ENCODE data around the gene SEPHS1.
A peak's percentile ranks its signal among the peaks of the same experiment; 100 is the strongest.
"Not testable (repeated sequence)": the region's sequence is repeated elsewhere in the genome, so short reads cannot be mapped to it uniquely, and the experiment has no call there.

Gene SEPHS1

GRCh38 chr10:13360587-13360986, 12.5 kb upstream of the SEPHS1 start:
- DNase-seq (ENCODE audit: low spot score) = no peak

DNA sequence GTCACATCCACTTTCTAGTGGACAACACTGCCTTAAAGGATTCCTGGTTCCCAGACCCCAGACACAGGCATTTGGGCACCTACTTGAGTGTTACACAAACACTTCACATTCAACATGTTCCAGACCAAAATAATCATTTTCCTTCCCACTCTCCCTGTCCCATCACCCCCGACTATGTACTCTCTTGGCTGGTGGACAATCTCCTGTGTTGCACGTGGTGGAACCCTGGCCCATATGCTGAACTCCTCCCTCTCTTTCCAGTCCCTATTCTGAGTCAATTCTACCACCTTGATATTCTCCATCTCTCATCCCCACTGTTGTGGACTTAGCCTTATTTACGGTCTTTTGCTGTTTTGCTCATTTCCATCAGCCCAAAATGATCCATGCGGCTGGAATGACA, 8.3 kb upstream of the SEPHS1 start:
- DNase-seq (ENCODE audit: low spot score) = no peak

DNA sequence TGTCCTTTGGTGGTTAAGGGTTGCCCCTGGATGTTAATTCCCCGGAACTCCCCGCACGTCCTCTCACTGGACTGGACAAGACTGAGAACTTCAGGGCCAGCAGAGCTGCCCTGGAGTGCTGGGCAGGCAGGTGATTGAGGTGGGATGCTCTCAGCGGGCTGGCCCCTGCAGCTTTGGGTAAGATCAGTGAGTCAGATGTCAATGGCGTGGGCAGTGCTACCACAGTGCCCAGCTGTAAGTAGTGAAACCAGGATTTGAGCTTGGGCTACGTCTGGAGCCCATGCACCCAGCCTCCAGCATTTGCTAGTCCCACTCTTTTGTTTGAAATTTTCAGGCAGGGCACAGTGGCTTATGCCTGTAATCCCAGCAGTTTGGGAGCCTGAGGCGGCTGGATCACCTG, 6.7 kb upstream of the SEPHS1 start:
- DNase-seq (ENCODE audit: low spot score) = no peak

DNA sequence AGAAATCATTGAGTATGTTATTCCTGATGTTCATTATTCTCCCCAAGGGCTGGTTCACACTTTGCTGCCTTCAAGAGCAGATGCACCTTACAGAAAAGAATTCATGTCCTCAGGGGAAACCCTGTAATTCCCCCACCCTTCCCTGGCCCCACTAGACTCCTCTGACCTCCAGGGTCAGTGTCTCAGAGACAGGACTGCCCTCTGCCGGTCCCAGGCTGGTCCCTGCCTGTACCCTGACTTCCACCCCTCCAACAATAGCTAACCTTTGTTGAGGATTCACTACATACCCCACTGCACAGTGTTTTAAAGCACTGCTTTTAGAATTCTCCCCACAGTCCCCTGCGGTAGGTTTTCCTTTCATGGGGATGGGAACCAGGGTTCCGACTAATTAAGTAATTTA, 4.4 kb upstream of the SEPHS1 start:
- DNase-seq (ENCODE audit: low spot score) = no peak

DNA sequence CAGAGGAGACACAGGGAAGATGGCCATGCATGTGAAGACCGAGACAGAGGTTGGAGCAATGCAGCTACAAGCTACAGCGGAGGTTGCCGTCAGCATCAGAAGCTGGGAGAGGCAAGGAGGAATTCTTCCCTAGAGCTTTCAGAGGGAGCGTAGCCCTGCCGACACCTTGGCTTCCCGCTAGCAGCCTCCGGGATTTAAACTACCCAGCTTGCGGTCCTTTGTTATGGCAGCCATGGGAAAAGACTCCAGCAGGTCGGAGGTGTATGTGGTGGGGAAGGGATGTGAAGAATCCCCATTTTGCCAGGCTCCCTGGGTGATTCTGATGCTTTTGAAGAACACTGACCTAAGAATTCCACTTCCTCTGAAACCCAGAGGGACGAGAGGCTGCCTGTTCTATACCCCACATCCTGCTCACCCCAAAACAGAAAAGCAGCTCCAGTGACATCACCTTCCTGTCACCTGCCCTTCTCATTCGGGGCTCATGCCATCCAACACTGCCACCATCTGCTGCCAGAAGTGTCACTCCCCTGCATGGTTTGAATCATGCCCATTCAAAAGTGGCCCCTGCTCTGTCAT, 3.3 kb upstream of the SEPHS1 start:
- DNase-seq (ENCODE audit: low spot score) = no peak

- peak; percentile 11 for DNase-seq (ENCODE audit: low spot score)
Observed at GRCh38 chr10:13349463-13350274, 1.6 kb upstream of the SEPHS1 start.

- DNase-seq (ENCODE audit: low spot score) = peak; percentile 81
Observed at GRCh38 chr10:13347500-13348156, 465 bp downstream of the SEPHS1 start.

- peak; percentile 47 for DNase-seq (ENCODE audit: low spot score)
Observed at GRCh38 chr10:13347043-13347499, 1.0 kb downstream of the SEPHS1 start.

DNA sequence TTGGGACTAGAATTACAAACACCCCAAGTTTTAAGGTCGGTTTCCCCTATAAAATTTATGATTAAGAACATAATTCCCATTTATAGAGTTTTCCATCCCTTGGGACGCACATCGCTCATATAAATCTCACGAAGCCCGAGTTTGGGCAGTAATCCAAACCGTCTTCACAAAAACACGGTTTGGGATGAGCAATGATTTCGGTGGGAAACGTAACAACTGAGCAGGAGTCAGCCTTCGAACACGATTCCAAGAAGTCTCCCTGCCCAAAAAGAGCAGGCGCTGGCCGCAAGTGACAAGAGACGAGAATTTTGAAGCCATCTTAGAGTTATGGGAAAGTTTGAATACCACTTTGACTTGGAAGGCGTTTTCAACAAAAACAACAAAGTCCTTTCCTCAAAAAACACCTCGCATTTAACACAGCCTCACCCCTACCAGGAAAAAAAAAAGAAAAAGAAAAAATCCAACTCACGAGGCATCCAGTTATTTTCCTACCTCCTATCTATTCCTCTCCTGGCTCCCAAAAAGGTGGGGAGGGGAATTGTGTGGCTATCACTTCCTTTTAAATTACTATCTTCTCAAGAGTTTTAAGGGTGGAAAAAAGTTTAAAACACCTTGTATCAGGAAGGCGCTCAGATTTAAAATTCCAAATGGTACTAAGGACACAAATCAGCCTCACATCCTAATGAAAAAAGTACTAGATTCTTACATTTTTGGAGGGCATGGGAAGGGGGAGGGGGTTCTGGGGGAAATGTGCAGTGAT, 1.6 kb downstream of the SEPHS1 start:
- peak; percentile 28 for DNase-seq (ENCODE audit: low spot score)

DNA sequence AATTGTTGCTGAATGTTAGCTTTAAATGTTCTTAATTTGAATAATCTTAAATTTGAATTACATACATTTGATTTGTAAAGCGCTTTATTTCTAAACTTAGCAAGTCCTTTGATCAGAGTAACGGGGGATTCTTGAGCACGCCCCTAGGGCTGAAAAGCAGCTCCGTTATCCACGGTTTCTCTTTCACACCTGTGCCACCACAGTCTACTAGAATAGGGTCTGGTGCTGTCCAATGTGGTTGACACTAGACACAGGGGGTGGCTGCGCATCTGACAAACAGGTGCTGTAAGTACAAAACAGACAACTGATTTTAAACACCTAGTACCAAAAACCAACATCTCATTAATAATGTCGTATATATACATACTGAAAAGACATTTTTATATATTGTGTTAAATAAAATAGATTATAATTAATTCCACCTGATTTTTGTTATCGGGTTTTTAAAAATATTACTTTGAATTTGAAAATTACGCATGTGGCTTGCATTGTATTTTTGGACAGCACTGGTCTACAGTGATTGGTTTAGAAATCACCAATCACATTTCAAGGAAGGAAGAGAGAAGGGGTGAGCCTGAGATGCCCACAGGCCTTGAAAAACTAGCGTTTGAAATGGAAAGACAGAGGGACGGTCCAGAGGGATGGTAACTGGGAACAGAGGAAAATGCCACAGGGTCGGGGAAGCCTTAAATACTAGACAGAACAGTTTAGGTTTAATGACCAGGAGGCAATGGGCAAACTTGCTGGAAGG, 7.3 kb downstream of the SEPHS1 start:
- no peak for DNase-seq (ENCODE audit: low spot score)

- DNase-seq (ENCODE audit: low spot score) = no peak
Observed at GRCh38 chr10:13340068-13340467, 8.0 kb downstream of the SEPHS1 start.

- DNase-seq (ENCODE audit: low spot score) = no peak
Observed at GRCh38 chr10:13338390-13339110, 9.5 kb downstream of the SEPHS1 start.

- no peak for DNase-seq (ENCODE audit: low spot score)
Observed at GRCh38 chr10:13337827-13338196, 10.3 kb downstream of the SEPHS1 start.

- DNase-seq (ENCODE audit: low spot score) = no peak
Observed at GRCh38 chr10:13337128-13337826, 10.8 kb downstream of the SEPHS1 start.

DNA sequence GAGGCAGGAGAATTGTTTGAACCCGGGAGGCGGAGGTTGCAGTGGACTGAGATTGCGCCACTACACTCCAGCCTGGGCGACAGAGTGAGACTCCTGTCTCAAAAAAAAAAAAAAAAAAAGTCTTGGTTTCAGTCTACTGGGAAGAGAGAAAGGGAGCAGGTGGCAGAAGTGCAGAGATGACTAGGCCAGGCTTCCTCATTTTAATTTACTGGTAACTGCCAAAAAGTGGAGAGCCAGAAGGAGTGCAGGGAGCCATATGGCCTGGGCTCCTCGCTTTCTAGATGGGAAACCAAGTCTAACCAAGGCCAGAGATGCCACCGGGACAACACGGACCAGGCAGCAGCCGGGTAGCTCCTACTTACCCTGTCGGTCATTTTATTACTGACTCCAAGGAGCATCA, 12.2 kb downstream of the SEPHS1 start:
- DNase-seq (ENCODE audit: low spot score) = no peak

DNA sequence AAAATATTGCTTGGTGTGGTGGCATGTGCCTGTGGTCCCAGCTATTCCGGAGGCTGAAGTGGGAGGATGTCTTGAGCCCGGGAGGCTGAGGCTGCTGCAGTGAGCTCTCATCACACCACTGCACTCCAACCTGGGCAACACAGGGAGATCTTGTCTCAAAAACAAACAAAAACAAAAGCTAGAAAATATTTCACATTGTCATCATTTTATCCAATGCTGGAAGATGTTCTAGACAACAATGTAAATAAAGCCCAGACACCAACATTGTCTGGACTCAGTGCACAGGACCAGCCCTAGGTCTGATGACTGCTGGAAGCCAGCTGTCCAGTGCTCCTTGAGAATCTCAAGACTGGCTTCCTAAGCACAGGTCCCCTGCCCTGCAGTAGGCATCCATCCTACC, 13.5 kb downstream of the SEPHS1 start:
- DNase-seq (ENCODE audit: low spot score) = no peak

DNA sequence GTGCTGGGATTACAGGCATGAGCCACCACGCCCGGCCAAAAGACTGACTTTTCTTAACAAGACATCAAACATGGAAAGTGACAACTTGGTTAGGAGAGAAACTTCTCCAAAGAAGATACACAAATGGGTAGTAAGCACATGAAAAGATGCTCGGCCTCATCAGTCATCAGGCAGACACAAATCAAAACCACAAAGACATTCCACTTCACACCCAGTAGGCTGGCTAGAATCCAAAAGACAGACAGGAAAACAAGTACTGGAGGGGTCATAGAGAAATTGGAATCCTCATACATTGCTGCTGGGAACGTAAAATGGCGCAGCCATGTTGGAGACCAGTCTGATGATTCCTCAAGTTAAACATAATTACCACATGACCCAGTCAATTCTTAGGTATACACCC, 16.4 kb downstream of the SEPHS1 start:
- no peak for DNase-seq (ENCODE audit: low spot score)

GRCh38 chr10:13330980-13331379, 17.1 kb downstream of the SEPHS1 start:
- not testable (repeated sequence) for DNase-seq (ENCODE audit: low spot score)

GRCh38 chr10:13329565-13329964, 18.5 kb downstream of the SEPHS1 start:
- no peak for DNase-seq (ENCODE audit: low spot score)

DNA sequence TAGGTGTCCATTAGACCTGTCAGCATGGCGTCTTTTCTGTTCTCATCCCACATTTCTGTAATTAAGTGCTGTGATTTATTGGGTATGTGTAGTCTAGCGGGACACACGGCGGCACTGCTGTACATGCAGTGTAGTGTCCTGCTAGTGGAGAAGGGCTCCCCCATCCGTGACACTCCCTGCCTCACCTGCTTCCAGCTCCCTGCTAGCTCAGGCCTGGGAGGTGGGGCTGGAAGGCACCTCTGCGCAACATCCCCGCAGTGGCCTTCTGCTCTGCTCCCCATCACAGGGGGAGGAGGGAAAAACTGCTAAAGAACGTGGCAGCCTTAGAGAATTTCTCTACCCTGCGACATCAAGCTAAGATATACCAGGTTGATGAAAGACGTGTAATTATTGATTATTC, 19.5 kb downstream of the SEPHS1 start:
- no peak for DNase-seq (ENCODE audit: low spot score)

All from globus pallidus (tissue), 1 donor.